Lower lobe of right lung (tissue), 2 donors: ENCODE data around the gene BBX. TPM values are rescaled to one million over a fixed set of nuclear protein-coding genes. Genes with fewer than 3 reads are reported as not detected.
A peak's percentile ranks its signal among the peaks of the same experiment; 100 is the strongest.

Experiments used
- ATAC-seq, 2 donors: fragments of 200-7000 bp; cut with Tn5 transposase; one replicate each; pipeline ENCODE4 v1.9.1; 2020 to 2022; ENCODE audit warnings: mild to moderate bottlenecking in 2 of 2, moderate library complexity in 2 of 2
- DNase-seq: peaks from one replicate; pipeline ENCODE4 v3.0.0-alpha.2; 2020
- H3K27ac ChIP-seq: fragments of 200-600 bp; one replicate; pipeline ENCODE4 v1.8.0; 2022
- H3K27me3 ChIP-seq: fragments of 200-600 bp; one replicate; pipeline ENCODE4 v1.8.0; 2022; ENCODE audit warnings: low read depth
- H3K36me3 ChIP-seq: fragments of 200-600 bp; one replicate; pipeline ENCODE4 v1.8.0; 2022; ENCODE audit warnings: mild to moderate bottlenecking
- H3K4me1 ChIP-seq: fragments of 200-600 bp; one replicate; pipeline ENCODE4 v1.8.0; 2022
- H3K4me3 ChIP-seq: fragments of 200-600 bp; one replicate; pipeline ENCODE4 v1.8.0; 2022; ENCODE audit warnings: mild to moderate bottlenecking
- H3K9me3 ChIP-seq: fragments of 200-600 bp; one replicate; pipeline ENCODE4 v1.8.0; 2022
- CTCF ChIP-seq: fragments of 200-600 bp; IDR thresholded peaks from one replicate; pipeline ENCODE4 v1.8.0; 2022; ENCODE audit warnings: antibody characterized with exemption, mild to moderate bottlenecking
- intact Hi-C: fragments of 100-400 bp; cut with DNase I; formaldehyde crosslinking; loops from one replicate; pipeline ENCODE4 v1.11.0; 2022
- total RNA-seq: library from RNA; stranded (reverse); fragmentation: NEBNext Ultra II Directional; extraction: Animal tissue kit (Norgen Biotek cat#: 25700); gene quantifications from one replicate; pipeline ENCODE4 v1.2.1, GENCODE V29; 2021
- donor health status: DM: no; HTN: yes; CAD: no; lungs with severe emphysema.

The BBX gene
- total RNA-seq, 1 donor from 2014 or later = 58.3 TPM

DNA sequence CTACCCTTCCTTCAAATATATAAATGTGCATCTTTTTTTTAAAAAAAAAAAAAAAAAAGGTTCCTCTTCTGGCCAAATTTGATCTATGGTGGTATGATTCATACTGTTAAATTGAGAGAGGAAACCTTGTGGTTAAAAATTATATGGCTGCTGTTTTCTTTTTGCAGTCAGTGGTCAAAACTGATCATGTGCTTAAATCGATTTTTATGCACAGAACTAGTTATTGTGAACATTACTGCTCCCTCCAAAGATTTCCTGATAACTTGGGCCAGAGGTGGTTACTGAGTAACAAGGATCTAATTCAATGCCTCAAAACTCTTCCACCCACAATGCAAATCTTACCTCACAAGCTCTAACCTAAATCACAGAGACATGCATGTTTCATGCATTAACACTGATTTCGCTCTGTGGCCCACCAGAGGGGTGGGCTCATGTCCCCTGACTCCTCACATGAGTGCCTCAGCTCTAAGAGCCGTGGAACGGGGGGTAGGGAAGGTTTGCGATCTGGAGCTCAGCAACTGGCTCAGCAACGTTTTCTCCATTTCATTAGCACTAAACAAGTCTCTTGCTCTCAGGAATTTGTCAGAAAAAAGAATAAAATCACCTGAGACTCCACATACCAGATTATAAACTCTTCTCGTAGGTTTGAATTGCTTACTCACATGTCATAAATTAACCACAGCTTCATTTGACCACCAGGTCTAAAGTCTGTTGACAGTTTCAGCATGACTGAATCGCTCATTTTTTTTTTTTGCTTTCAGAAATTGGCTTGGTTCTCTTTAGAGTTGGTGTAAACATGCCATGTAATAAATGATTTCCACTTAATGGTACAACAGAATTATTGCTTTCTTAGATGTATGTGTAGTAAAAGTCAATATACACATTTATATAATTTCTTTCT is 287.7 kb downstream of the BBX start:
- Histone ChIP-seq H3K27ac (no peak overlapping the region), H3K36me3 (peaks cover 29% of the 10 kb centered on the region), H3K9me3 (no peaks in the 10 kb centered on the region), H3K4me1 (no peaks in the 10 kb centered on the region), H3K27me3 (no peaks in the 10 kb centered on the region), H3K4me3 (no peak overlapping the region)
- intact Hi-C loops = no loop called here
- ATAC-seq (no peak), DNase-seq (no peak)
- no peak for TF ChIP-seq CTCF

GRCh38 chr3:107813026-107813425 is 290.3 kb downstream of the BBX start:
- ATAC-seq = peak in 1 of 2 donors; percentile 36
- no peak overlapping the region for H3K4me3 ChIP-seq

DNA sequence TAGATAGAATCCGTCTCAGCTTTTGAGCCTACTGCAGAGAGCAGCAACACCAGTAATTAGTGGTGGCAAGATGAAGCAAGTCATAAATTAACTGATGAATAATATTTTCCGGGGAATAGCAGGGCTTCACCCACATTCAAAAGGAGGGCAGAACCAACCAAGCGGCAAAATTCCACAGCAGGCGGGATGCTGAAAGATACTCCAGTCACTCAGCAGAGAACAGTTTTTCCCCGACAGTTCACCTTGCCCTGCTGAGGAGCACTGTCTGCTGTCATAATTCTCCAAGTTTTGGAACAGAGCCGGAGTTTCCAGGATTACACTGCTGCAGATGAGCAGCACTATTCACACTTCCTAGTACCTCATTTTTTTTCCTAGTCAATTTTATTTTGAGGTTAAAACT is 293.3 kb downstream of the BBX start:
- Histone ChIP-seq H3K4me1 (no peaks in the 10 kb centered on the region), H3K27me3 (peaks cover 6% of the 10 kb centered on the region), H3K9me3 (no peaks in the 10 kb centered on the region), H3K27ac (no peak overlapping the region), H3K4me3 (no peak overlapping the region), H3K36me3 (no peaks in the 10 kb centered on the region)
- ATAC-seq (no peak), DNase-seq (no peak)
- intact Hi-C loops = no loop called here
- TF ChIP-seq CTCF = no peak

More at GRCh38 chr3:107813026-107813425, 290.3 kb downstream of the BBX start:
- no peaks in the 10 kb centered on the region for H3K9me3 ChIP-seq
- DNase-seq = no peak
- no peaks in the 10 kb centered on the region for H3K4me1 ChIP-seq
- no peak for TF ChIP-seq CTCF
- intact Hi-C loops = no loop called here
- peaks cover 9% of the 10 kb centered on the region for H3K36me3 ChIP-seq
- H3K27me3 ChIP-seq = no peaks in the 10 kb centered on the region
- peak overlapping the region; percentile 44 for H3K27ac ChIP-seq

DNA sequence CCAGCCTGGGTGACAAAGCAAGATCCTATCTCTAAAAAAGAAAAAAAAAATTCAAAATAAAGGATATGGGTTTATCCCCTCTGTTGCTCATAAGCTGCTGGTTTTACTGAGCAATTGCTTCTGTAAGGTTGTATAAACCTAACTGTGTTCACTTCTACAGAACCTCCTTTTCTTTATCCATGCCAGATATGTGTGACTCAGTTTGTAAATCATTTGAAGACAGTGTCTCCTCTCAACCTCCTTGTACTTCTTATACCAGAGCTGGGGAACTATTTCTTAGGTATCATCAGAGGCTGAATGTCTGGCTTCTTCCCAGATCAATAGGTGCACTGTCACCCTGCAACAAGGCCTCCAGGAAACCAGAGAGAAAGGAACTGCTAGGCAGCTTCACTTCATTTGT is 294.3 kb downstream of the BBX start:
- no peak overlapping the region for H3K4me3 ChIP-seq
- no peaks in the 10 kb centered on the region for H3K9me3 ChIP-seq
- H3K36me3 ChIP-seq = no peaks in the 10 kb centered on the region
- no peak for TF ChIP-seq CTCF
- H3K27me3 ChIP-seq = peaks cover 6% of the 10 kb centered on the region
- no peak overlapping the region for H3K27ac ChIP-seq
- no peaks in the 10 kb centered on the region for H3K4me1 ChIP-seq
- DNase-seq (no peak), ATAC-seq (no peak)
- intact Hi-C loops = no loop called here

DNA sequence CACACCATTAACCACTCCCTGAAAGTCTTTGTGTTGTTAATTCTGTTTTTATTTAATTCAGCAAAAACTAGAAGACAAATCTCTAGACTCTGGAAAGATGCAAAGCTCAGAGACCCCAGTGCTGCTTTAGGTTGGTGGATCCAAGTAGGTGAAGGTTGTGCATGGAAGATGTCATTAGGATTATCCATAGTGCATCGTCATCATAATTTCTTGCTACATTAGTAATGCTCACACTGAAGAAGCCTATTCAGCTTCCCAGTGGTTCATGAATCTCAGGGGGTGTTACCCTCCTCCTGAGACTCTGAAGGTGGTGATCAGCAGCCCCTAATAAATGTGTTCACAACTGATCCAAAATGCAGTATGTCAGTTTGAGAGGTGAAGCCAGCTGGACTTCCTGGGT is 295.3 kb downstream of the BBX start:
- Histone ChIP-seq H3K4me1 (no peaks in the 10 kb centered on the region), H3K9me3 (no peaks in the 10 kb centered on the region), H3K36me3 (no peaks in the 10 kb centered on the region), H3K27me3 (peaks cover 6% of the 10 kb centered on the region), H3K4me3 (no peak overlapping the region), H3K27ac (no peak overlapping the region)
- ATAC-seq (no peak), DNase-seq (no peak)
- TF ChIP-seq CTCF = no peak
- intact Hi-C loops = no loop called here
